Glutamatergic neuron (in vitro differentiated cells): ENCODE data around the gene PTPN14. TPM values are rescaled to one million over a fixed set of nuclear protein-coding genes. Genes with fewer than 3 reads are reported as not detected.
A peak's percentile ranks its signal among the peaks of the same experiment; 100 is the strongest.

Experiments used
- DNase-seq: peaks from one replicate; pipeline ENCODE4 v3.0.0; 2022
- H3K27ac Mint-ChIP-seq: one replicate; pipeline ENCODE4 v1.8.0; 2020; ENCODE audit warnings: mild to moderate bottlenecking, mixed read lengths, inconsistent platforms; ENCODE audit not compliant: unreplicated experiment
- H3K27me3 Mint-ChIP-seq: one replicate; pipeline ENCODE4 v1.8.0; 2020; ENCODE audit warnings: mild to moderate bottlenecking, moderate library complexity, mixed read lengths, inconsistent platforms; ENCODE audit not compliant: unreplicated experiment
- H3K36me3 Mint-ChIP-seq: one replicate; pipeline ENCODE4 v1.8.0; 2020; ENCODE audit warnings: mild to moderate bottlenecking, mixed read lengths, inconsistent platforms; ENCODE audit not compliant: unreplicated experiment
- H3K4me1 Mint-ChIP-seq: one replicate; pipeline ENCODE4 v1.8.0; 2020; ENCODE audit warnings: mild to moderate bottlenecking, low read depth, mixed read lengths, inconsistent platforms; ENCODE audit not compliant: unreplicated experiment
- H3K4me3 Mint-ChIP-seq: one replicate; pipeline ENCODE4 v1.8.0; 2020; ENCODE audit warnings: mild to moderate bottlenecking, mixed read lengths, inconsistent platforms; ENCODE audit not compliant: unreplicated experiment
- H3K9me3 Mint-ChIP-seq: one replicate; pipeline ENCODE4 v1.8.0; 2020; ENCODE audit warnings: mild to moderate bottlenecking, moderate library complexity, mixed read lengths, inconsistent platforms; ENCODE audit not compliant: unreplicated experiment
- total RNA-seq: library from RNA; stranded (reverse); fragmentation: NEBNext Ultra II Directional; extraction: Animal tissue kit (Norgen Biotek cat#: 25700); gene quantifications from one replicate; pipeline ENCODE4 v1.2.1, GENCODE V29; 2021; ENCODE audit not compliant: unreplicated experiment
- TF ChIP-seq, protein P1 (sequence below): fragments of 200-600 bp; sonication (generic); IDR thresholded peaks from one replicate; pipeline ENCODE4 v1.5.0; 2021; ENCODE audit not compliant: partially characterized antibody, unreplicated experiment

The PTPN14 gene
- total RNA-seq, 1 donor from 2014 or later = 1.7 TPM

DNA sequence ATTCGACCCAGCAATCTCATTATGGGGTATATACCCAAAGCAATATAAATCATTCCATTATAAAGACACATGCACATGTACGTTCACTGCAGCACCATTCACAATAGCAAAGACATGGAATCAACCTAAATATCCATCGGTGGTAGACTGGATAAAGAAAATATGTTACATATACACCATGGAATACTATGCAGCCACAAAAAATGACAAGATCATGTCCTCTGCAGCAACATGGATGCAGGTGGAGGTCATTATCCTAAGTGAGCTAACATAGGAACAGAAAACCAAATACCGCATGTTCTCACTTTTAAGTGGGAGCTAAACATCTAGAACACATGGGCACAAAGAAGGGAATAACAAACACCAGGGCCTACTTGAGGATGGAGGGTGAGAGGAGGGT, 115.5 kb downstream of the PTPN14 start:
- no peak for DNase-seq
- Mint-ChIP-seq H3K4me1 (peaks cover 30% of the 10 kb centered on the region), H3K27me3 (peaks cover 4% of the 10 kb centered on the region), H3K36me3 (no peaks in the 10 kb centered on the region), H3K27ac (peak overlapping the region; percentile 54), H3K4me3 (no peak overlapping the region), H3K9me3 (peaks cover 7% of the 10 kb centered on the region)
- TF ChIP-seq, protein P1, sequence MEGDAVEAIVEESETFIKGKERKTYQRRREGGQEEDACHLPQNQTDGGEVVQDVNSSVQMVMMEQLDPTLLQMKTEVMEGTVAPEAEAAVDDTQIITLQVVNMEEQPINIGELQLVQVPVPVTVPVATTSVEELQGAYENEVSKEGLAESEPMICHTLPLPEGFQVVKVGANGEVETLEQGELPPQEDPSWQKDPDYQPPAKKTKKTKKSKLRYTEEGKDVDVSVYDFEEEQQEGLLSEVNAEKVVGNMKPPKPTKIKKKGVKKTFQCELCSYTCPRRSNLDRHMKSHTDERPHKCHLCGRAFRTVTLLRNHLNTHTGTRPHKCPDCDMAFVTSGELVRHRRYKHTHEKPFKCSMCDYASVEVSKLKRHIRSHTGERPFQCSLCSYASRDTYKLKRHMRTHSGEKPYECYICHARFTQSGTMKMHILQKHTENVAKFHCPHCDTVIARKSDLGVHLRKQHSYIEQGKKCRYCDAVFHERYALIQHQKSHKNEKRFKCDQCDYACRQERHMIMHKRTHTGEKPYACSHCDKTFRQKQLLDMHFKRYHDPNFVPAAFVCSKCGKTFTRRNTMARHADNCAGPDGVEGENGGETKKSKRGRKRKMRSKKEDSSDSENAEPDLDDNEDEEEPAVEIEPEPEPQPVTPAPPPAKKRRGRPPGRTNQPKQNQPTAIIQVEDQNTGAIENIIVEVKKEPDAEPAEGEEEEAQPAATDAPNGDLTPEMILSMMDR = no peak

DNA sequence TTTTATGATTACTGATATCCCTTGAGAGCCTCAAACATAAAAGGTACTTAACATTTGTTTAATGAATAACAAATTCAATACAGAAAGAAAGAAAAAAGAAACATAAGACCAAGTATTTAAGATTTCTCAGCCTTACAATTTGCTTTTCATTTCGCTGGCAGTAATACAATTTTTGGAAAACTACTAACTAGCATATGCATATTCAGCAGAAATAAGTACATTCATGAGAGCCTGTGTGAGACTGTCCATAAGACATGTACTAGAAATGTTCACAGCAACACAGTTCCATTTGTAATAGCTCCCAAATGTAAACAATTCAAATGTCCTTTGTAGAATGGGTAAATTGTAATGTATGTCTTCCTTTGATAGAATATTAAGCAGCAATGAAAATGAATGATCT, 119.2 kb downstream of the PTPN14 start:
- DNase-seq = no peak

DNA sequence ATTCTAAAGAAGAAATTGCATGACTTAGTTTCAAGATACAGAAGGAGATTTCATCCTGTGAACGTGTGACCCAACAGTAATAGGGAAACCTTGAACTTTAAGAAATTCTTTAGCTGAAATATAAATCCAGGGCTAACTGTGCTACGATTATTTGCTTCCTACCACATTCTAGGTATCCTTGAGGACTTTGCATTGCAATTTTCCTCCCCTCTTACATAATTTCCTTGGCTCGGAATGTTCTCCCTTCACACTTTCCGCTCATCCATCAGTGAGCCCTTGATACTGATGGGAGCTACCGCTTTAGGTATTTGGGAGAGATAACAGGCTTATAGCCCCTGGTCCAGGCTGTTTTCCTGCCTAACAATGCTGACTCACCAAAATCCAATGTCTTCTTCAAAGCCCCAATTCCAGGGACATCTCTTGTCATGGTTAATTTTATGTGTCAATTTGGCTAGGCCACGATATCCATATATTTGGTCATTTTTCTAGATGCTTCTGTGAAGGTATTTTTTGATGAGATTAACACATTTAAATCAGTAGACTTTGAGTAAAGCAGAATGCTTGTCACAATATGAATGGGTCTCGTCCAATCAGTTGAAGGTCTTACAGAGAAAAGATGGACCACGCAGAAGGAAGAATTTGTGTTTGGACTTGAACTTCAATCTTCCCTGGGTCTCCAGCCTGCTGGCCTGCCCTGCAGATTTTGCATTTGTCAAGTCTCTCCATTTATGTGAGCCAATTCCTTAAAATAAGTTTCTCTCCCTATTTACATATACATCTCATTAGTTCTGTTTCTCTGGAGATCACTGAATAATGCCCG, 121.2 kb downstream of the PTPN14 start:
- Mint-ChIP-seq H3K27ac (no peak overlapping the region), H3K9me3 (peaks cover 2% of the 10 kb centered on the region), H3K4me3 (no peak overlapping the region), H3K4me1 (peaks cover 2% of the 10 kb centered on the region), H3K36me3 (no peaks in the 10 kb centered on the region), H3K27me3 (no peaks in the 10 kb centered on the region)
- no peak for DNase-seq
- TF ChIP-seq, protein P1 = no peak

More for the DNA sequence above, 119.2 kb downstream of the PTPN14 start:
- Mint-ChIP-seq H3K4me3 (no peak overlapping the region), H3K36me3 (no peaks in the 10 kb centered on the region), H3K27ac (no peak overlapping the region), H3K9me3 (no peaks in the 10 kb centered on the region), H3K27me3 (no peaks in the 10 kb centered on the region), H3K4me1 (peaks cover 2% of the 10 kb centered on the region)
- TF ChIP-seq, protein P1 = no peak

DNA sequence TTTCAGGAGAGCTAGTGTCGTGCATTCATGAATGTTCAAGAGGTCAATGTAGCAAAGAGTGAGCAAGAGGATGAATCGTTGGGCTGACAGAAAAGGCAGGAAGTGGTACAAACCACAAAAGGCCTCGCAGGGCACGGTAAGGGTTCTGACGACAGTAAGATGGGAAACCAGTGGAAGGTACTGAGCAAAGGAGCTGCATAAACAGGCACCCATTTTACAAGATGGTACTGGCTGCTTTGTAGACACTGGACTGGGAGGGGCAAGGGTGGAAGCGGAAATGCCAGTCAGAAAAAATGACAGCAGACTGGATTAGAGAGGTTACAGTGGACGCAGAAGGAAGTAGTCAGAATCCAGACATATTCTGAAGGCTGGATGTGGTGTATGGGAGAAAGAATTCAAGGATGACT, 123.5 kb downstream of the PTPN14 start:
- H3K27me3 Mint-ChIP-seq = no peaks in the 10 kb centered on the region
- TF ChIP-seq, protein P1 = no peak
- no peak for DNase-seq
- no peak overlapping the region for H3K4me3 Mint-ChIP-seq
- H3K27ac Mint-ChIP-seq = peak overlapping the region; percentile 2
- peaks cover 2% of the 10 kb centered on the region for H3K9me3 Mint-ChIP-seq
- no peaks in the 10 kb centered on the region for H3K36me3 Mint-ChIP-seq
- H3K4me1 Mint-ChIP-seq = peaks cover 2% of the 10 kb centered on the region

DNA sequence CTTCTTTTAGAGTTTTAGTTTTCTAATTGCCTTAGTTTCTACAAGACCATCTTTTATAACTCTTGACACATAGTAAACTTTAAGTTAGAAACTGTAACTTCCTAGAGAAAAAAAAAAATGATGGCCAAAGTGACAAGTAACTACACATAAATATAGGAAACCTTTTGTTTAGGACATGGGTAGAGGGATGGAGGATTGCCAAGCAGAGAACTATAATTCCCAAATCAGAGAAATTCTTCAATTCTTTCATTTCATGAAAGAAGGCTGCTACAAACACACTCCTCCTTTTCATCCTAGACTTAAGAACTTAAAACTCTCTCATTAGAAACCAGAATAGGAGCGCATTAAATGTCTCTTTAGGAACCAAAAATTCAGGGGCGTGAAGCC, 125.0 kb downstream of the PTPN14 start:
- DNase-seq = no peak
- TF ChIP-seq, protein P1 = no peak
- no peaks in the 10 kb centered on the region for H3K36me3 Mint-ChIP-seq
- H3K4me3 Mint-ChIP-seq = no peak overlapping the region
- peaks cover 2% of the 10 kb centered on the region for H3K4me1 Mint-ChIP-seq
- peaks cover 2% of the 10 kb centered on the region for H3K9me3 Mint-ChIP-seq
- no peaks in the 10 kb centered on the region for H3K27me3 Mint-ChIP-seq
- H3K27ac Mint-ChIP-seq = no peak overlapping the region
